ENCODE measurements around the gene TRHDE. TPM values are rescaled to one million over a fixed set of nuclear protein-coding genes. Genes with fewer than 3 reads are reported as not detected.

The TRHDE gene
- polyA plus RNA-seq, 1 donor (not counting 4 experiments of a cell fraction or from before 2014, with no cell fraction given) = 0.12 TPM

- dilution Hi-C loops (cut with MboI; ENCODE audit: extremely low pct_ligation_motif_present, low sequenced_read_pairs) = no loop called here
- FAIRE-seq = no peak
Observed at GRCh38 chr12:72468505-72468904, 196.3 kb downstream of the TRHDE start.

GRCh38 chr12:72471806-72472205 is 199.6 kb downstream of the TRHDE start:
- Histone ChIP-seq H3K9me3 (ENCODE audit: control insufficient read depth, low read depth, low read length) (no peaks in the 10 kb centered on the region), H3K4me3 (ENCODE audit: control insufficient read depth in 2 of 3, extremely low read depth in 1 of 3, insufficient read depth in 2 of 3, low read depth in 1 of 3, low read length in 3 of 3) (no peak overlapping the region), H3K4me1 (ENCODE audit: control insufficient read depth, extremely low read depth, insufficient read depth, low read length) (no peaks in the 10 kb centered on the region), H2AFZ (ENCODE audit: control insufficient read depth, low read length) (no peak overlapping the region), H3K79me2 (ENCODE audit: control insufficient read depth, insufficient read depth, low read length) (no peaks in the 10 kb centered on the region), H3K4me2 (ENCODE audit: control insufficient read depth, extremely low read depth, insufficient read depth, low read depth, low read length) (no peak overlapping the region), H3K36me3 (ENCODE audit: control insufficient read depth in 2 of 2, extremely low read depth in 1 of 2, insufficient read depth in 2 of 2, low read length in 2 of 2) (no peaks in the 10 kb centered on the region), H3K27me3 (ENCODE audit: control insufficient read depth, extremely low read depth, insufficient read depth, low read length) (no peaks in the 10 kb centered on the region), H3K9me1 (ENCODE audit: control insufficient read depth, extremely low read depth, insufficient read depth, low read length) (no peaks in the 10 kb centered on the region), H3K27ac (ENCODE audit: control insufficient read depth, insufficient read depth, low read length) (no peak overlapping the region), H3K9ac (ENCODE audit: control insufficient read depth, extremely low read depth, insufficient read depth, low read length) (no peak overlapping the region), H4K20me1 (ENCODE audit: control insufficient read depth, extremely low read depth, insufficient read depth, low read length) (no peaks in the 10 kb centered on the region)
- no peak for FAIRE-seq
- no peak for TF ChIP-seq EZH2 (IDR thresholded peaks at IDR 0.05; ENCODE audit: low read length)
- no peak for TF ChIP-seq CTCF (optimal IDR thresholded peaks at IDR 0.05 in 1 of 3, IDR thresholded peaks at IDR 0.05 in 1 of 3, conservative IDR thresholded peaks at IDR 0.05 in 1 of 3; ENCODE audit: extremely low read depth in 1 of 3, insufficient read depth in 2 of 3, low read length in 3 of 3)
- no peak for DNase-seq (ENCODE audit: low read depth, low spot score)
- dilution Hi-C loops (cut with MboI; ENCODE audit: extremely low pct_ligation_motif_present, low sequenced_read_pairs) = no loop called here

More at GRCh38 chr12:72468505-72468904, 196.3 kb downstream of the TRHDE start:
- Histone ChIP-seq H3K27me3 (ENCODE audit: control insufficient read depth, extremely low read depth, insufficient read depth, low read length) (no peaks in the 10 kb centered on the region), H3K9me1 (ENCODE audit: control insufficient read depth, extremely low read depth, insufficient read depth, low read length) (no peaks in the 10 kb centered on the region), H3K4me3 (ENCODE audit: control insufficient read depth in 2 of 3, extremely low read depth in 1 of 3, insufficient read depth in 2 of 3, low read depth in 1 of 3, low read length in 3 of 3) (no peak overlapping the region), H3K9ac (ENCODE audit: control insufficient read depth, extremely low read depth, insufficient read depth, low read length) (no peak overlapping the region), H3K4me1 (ENCODE audit: control insufficient read depth, extremely low read depth, insufficient read depth, low read length) (no peaks in the 10 kb centered on the region), H3K4me2 (ENCODE audit: control insufficient read depth, extremely low read depth, insufficient read depth, low read depth, low read length) (no peak overlapping the region), H4K20me1 (ENCODE audit: control insufficient read depth, extremely low read depth, insufficient read depth, low read length) (no peaks in the 10 kb centered on the region), H3K36me3 (ENCODE audit: control insufficient read depth in 2 of 2, extremely low read depth in 1 of 2, insufficient read depth in 2 of 2, low read length in 2 of 2) (no peaks in the 10 kb centered on the region), H3K27ac (ENCODE audit: control insufficient read depth, insufficient read depth, low read length) (no peak overlapping the region), H2AFZ (ENCODE audit: control insufficient read depth, low read length) (no peak overlapping the region), H3K9me3 (ENCODE audit: control insufficient read depth, low read depth, low read length) (no peaks in the 10 kb centered on the region), H3K79me2 (ENCODE audit: control insufficient read depth, insufficient read depth, low read length) (no peaks in the 10 kb centered on the region)
- TF ChIP-seq CTCF (optimal IDR thresholded peaks at IDR 0.05 in 1 of 3, IDR thresholded peaks at IDR 0.05 in 1 of 3, conservative IDR thresholded peaks at IDR 0.05 in 1 of 3; ENCODE audit: extremely low read depth in 1 of 3, insufficient read depth in 2 of 3, low read length in 3 of 3) = no peak
- TF ChIP-seq EZH2 (IDR thresholded peaks at IDR 0.05; ENCODE audit: low read length) = no peak
- DNase-seq (ENCODE audit: low read depth, low spot score) = no peak
